Sigmoid colon (tissue), 4 donors: ENCODE measurements around the gene ZFYVE28.

ENCODE experiments used
- POLR2A ChIP-seq, 2 donors: fragments of 450-650 bp; IDR thresholded peaks; one replicate each; pipeline ENCODE4 v1.6.1; 2016; ENCODE audit warnings: antibody characterized with exemption in 2 of 2, mild to moderate bottlenecking in 2 of 2, moderate library complexity in 2 of 2
- POLR2AphosphoS5 ChIP-seq, 4 donors: sonication (generic); formaldehyde crosslinking; IDR thresholded peaks; one replicate each; pipeline ENCODE4 v1.6.1; 2017; ENCODE audit warnings: antibody characterized with exemption in 4 of 4
- TF ChIP-seq, protein P1 (sequence below), 4 experiments: fragments of 450-650 bp in 3 of 4; fragments of 200-600 bp in 1 of 4; IDR thresholded peaks; one replicate each; pipeline ENCODE4 v1.5.1; 2016 to 2019; ENCODE audit warnings: antibody characterized with exemption in 4 of 4, mild to moderate bottlenecking in 3 of 4, moderate library complexity in 2 of 4

DNA sequence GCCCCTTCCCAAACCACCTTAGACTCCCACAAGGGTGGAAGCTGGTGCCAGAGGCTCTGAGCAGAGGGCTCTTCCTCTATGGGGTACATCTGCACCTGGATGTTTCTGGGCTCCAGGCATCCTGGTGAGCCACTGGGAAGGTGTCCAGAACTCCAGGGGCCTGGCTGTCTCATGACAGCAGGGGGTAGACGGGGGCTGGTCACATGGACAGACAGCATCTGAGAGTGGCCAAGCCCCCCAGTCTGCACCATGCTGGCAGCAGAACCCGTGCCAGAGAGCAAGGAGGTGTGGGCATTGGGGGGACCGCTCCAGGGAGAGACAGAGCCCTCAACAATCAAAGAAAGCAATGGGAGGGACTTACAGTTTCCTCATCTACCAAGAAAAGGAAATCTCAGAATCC is 39.5 kb downstream of the ZFYVE28 start:
- TF ChIP-seq, protein P1, sequence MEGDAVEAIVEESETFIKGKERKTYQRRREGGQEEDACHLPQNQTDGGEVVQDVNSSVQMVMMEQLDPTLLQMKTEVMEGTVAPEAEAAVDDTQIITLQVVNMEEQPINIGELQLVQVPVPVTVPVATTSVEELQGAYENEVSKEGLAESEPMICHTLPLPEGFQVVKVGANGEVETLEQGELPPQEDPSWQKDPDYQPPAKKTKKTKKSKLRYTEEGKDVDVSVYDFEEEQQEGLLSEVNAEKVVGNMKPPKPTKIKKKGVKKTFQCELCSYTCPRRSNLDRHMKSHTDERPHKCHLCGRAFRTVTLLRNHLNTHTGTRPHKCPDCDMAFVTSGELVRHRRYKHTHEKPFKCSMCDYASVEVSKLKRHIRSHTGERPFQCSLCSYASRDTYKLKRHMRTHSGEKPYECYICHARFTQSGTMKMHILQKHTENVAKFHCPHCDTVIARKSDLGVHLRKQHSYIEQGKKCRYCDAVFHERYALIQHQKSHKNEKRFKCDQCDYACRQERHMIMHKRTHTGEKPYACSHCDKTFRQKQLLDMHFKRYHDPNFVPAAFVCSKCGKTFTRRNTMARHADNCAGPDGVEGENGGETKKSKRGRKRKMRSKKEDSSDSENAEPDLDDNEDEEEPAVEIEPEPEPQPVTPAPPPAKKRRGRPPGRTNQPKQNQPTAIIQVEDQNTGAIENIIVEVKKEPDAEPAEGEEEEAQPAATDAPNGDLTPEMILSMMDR (IDR thresholded peaks at IDR 0.05): no peak
- no peak for TF ChIP-seq POLR2A (IDR thresholded peaks at IDR 0.05)
- TF ChIP-seq POLR2AphosphoS5 (IDR thresholded peaks at IDR 0.05): no peak
